ENCODE measurements around the gene SIGLEC11. TPM values are rescaled to one million over a fixed set of nuclear protein-coding genes. Genes with fewer than 3 reads are reported as not detected.

The SIGLEC11 gene
- total RNA-seq, 1 experiment from 2014 or later: not detected

DNA sequence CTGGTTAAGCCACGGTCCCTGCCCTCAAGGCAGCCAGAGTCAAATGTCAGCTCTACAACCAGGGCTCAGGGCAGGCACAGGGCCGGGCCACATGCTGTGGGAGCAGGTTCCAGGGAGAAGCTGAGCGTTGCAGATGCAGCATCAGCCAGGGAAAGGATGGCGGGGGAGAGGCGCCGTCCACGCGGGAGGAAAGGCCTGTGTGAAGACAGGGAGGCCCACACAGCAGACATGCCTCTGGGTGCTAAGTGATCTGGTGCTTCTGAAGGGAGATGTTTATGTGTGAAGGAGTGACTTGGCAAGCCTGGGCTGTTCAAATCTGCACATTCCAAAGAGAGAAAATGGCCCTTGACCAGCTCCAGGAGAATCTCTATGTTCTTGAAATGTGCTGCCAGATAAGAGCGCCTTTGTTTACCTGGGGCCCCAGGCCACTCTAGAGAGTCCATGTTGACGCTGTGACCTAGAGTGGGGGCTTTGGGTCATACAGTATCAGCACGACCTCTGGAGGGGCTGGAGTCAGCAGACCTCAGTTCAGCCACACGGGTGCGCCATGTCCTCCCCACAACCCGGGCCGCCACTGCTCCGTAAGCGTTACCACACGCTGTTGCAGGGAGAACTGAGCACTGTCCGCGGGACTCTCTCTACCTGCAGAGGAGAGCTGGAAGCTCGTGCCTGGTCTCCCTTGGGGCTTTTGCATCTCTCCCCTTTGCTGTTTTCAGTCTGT, 47.8 kb downstream of the SIGLEC11 start:
- Histone ChIP-seq H3K4me3 (ENCODE audit: low read depth, low read length, poor library complexity, severe bottlenecking) (no peak overlapping the region), H3K27ac (ENCODE audit: low read depth, low read length, poor library complexity, severe bottlenecking) (no peak overlapping the region), H3K9me3 (ENCODE audit: low read depth, low read length, poor library complexity, severe bottlenecking) (no peaks in the 10 kb centered on the region), H3K4me1 (ENCODE audit: insufficient read depth, low read length, poor library complexity, severe bottlenecking) (no peaks in the 10 kb centered on the region), H3K27me3 (replicated peaks; ENCODE audit: insufficient read depth, low read depth, low read length, poor library complexity) (no peaks in the 10 kb centered on the region), H3K36me3 (ENCODE audit: insufficient read depth, low read length, poor library complexity, severe bottlenecking) (peaks cover 48% of the 10 kb centered on the region)
- DNase-seq (ENCODE audit: low spot score): no peak
- intact Hi-C loops (cut with micrococcal nuclease; ENCODE audit: unreplicated experiment): no loop called here
- POLR2A ChIA-PET (ENCODE audit: low non-redundant PET): interaction anchor here (0.5 kb wide), 1 partner anchor 11 kb away, joined by 3 read pairs; no protein-coding TSS in a partner anchor
- TF ChIP-seq, protein P1, sequence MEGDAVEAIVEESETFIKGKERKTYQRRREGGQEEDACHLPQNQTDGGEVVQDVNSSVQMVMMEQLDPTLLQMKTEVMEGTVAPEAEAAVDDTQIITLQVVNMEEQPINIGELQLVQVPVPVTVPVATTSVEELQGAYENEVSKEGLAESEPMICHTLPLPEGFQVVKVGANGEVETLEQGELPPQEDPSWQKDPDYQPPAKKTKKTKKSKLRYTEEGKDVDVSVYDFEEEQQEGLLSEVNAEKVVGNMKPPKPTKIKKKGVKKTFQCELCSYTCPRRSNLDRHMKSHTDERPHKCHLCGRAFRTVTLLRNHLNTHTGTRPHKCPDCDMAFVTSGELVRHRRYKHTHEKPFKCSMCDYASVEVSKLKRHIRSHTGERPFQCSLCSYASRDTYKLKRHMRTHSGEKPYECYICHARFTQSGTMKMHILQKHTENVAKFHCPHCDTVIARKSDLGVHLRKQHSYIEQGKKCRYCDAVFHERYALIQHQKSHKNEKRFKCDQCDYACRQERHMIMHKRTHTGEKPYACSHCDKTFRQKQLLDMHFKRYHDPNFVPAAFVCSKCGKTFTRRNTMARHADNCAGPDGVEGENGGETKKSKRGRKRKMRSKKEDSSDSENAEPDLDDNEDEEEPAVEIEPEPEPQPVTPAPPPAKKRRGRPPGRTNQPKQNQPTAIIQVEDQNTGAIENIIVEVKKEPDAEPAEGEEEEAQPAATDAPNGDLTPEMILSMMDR (conservative IDR thresholded peaks at IDR 0.05; ENCODE audit: low read depth, low read length): peak; percentile 50
- no peak for TF ChIP-seq EZH2 (IDR thresholded peaks at IDR 0.05; ENCODE audit: borderline replicate concordance, low read depth, low read length, poor library complexity, severe bottlenecking)
- BruUV-seq (replicated peaks): no TSS peak
- CTCF ChIA-PET: interaction anchor here (0.6 kb wide), 1 partner anchor 17 kb away, joined by 3 read pairs; no protein-coding TSS in a partner anchor

DNA sequence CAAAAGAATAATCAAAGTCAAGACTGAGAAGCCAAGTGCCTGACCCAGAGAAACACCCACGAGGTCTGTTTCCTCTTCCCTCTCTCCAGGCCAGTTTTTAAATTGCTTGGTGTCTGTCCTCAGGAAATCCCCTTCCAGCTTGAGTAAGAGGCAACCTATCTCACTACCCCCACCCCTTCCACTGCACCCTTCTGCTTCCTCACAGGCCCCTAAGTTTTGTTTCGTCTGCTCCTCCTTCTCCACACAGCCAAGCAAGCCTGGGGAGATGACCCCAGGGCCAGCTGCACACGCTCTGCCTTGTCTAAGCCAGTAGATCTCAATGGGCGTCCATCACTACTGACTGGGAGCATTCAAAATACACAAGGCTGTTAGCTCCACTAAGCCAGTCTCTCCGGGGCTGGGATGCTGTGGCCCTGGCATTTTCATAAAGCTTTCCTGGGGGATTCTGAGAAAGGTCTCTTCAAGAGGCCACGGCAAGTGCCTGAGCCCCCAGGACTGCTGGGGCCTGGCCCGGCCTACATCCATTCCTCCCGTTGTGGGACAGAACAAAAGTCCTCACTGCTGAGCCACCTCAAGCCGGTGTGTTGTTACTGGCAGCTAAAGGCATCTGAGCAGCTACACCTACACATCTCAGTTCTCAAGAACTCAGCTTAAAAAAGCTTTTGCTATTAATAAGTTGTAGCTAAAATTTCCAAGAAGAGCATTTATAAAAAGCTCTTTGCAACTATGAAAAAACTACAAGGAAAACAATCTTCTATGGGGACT, 49.4 kb downstream of the SIGLEC11 start:
- no peak for DNase-seq (ENCODE audit: low spot score)
- no TSS peak for BruUV-seq (replicated peaks)
- no peaks in the 10 kb centered on the region for H3K4me1 ChIP-seq (ENCODE audit: insufficient read depth, low read length, poor library complexity, severe bottlenecking)
- H3K4me3 ChIP-seq (ENCODE audit: low read depth, low read length, poor library complexity, severe bottlenecking): no peak overlapping the region
- peaks cover 63% of the 10 kb centered on the region for H3K36me3 ChIP-seq (ENCODE audit: insufficient read depth, low read length, poor library complexity, severe bottlenecking)
- POLR2A ChIA-PET (ENCODE audit: low non-redundant PET): interaction anchor here (0.6 to 1.0 kb wide), 2 partner anchors 18 to 19 kb away, joined by 8 to 11 read pairs; no protein-coding TSS in a partner anchor
- no peaks in the 10 kb centered on the region for H3K27me3 ChIP-seq (replicated peaks; ENCODE audit: insufficient read depth, low read depth, low read length, poor library complexity)
- H3K9me3 ChIP-seq (ENCODE audit: low read depth, low read length, poor library complexity, severe bottlenecking): no peaks in the 10 kb centered on the region
- H3K27ac ChIP-seq (ENCODE audit: low read depth, low read length, poor library complexity, severe bottlenecking): no peak overlapping the region
- CTCF ChIA-PET: no interaction called here
- intact Hi-C loops (cut with micrococcal nuclease; ENCODE audit: unreplicated experiment): no loop called here
- TF ChIP-seq EZH2 (IDR thresholded peaks at IDR 0.05; ENCODE audit: borderline replicate concordance, low read depth, low read length, poor library complexity, severe bottlenecking): no peak
- TF ChIP-seq, protein P1 (conservative IDR thresholded peaks at IDR 0.05; ENCODE audit: low read depth, low read length): no peak

DNA sequence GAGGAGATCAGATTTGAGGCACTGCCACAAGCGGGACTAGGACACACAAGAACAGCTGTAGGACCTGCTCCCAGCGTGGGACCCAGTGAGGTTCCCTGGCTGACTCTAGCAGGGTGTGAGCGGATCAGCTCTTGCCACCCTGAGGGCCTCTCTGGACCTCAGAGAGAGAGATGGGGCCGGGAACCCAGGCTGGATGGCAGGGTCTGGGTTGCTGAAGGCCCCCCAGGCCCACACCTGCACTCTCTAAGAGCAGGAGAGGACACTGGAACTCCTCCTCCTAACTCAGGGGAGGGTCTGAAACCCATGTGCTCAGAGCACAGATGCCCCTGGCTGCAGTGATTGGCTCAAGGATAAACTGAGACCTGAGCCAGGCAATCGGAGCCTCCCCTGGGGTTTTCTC, 50.8 kb downstream of the SIGLEC11 start:
- Histone ChIP-seq H3K4me1 (ENCODE audit: insufficient read depth, low read length, poor library complexity, severe bottlenecking) (no peaks in the 10 kb centered on the region), H3K9me3 (ENCODE audit: low read depth, low read length, poor library complexity, severe bottlenecking) (no peaks in the 10 kb centered on the region), H3K36me3 (ENCODE audit: insufficient read depth, low read length, poor library complexity, severe bottlenecking) (peaks cover 57% of the 10 kb centered on the region), H3K27ac (ENCODE audit: low read depth, low read length, poor library complexity, severe bottlenecking) (no peak overlapping the region), H3K4me3 (ENCODE audit: low read depth, low read length, poor library complexity, severe bottlenecking) (no peak overlapping the region), H3K27me3 (replicated peaks; ENCODE audit: insufficient read depth, low read depth, low read length, poor library complexity) (no peaks in the 10 kb centered on the region)
- intact Hi-C loops (cut with micrococcal nuclease; ENCODE audit: unreplicated experiment): no loop called here
- POLR2A ChIA-PET (ENCODE audit: low non-redundant PET): no interaction called here
- CTCF ChIA-PET: interaction anchor here (0.5 kb wide), 1 partner anchor 24 kb away, joined by 3 read pairs; no protein-coding TSS in a partner anchor
- no TSS peak for BruUV-seq (replicated peaks)
- no peak for DNase-seq (ENCODE audit: low spot score)
- TF ChIP-seq EZH2 (IDR thresholded peaks at IDR 0.05; ENCODE audit: borderline replicate concordance, low read depth, low read length, poor library complexity, severe bottlenecking): no peak
- TF ChIP-seq, protein P1 (conservative IDR thresholded peaks at IDR 0.05; ENCODE audit: low read depth, low read length): no peak
